ENCODE measurements around the gene CDH13.

DNA sequence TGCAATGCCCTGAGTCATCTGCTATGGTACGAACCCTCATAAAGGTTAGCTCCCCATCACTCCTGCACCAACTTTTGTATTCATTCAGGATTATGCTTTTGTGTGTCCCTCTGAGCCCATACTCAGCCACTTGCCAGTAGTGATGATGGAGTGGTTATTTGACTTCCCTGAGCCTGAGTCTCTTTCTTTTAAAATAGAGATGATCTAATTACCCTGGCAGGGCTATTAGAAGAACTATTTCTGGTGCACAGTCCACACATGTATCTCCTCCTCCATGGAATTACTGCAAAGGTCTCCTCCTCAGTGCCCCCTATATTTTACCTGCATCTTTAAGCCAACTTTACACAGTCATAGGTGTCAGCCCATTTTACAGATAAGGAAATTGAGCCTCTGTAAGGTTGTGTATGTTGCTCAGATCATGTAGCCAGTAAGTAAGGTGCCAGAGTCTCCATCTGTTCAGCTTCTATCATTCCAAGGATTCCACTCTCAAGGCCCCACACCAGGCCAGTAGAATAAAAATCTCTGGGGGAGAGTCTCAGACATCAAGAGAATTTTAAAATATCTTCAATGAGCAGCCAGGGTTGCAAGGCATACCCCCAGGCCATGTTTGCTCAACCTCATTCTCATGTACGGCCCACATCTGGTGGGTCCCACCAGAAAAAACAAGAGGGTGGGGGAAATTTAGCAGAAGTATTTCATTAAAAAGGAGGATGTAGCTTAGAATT is 847.3 kb downstream of the CDH13 start:
- TF ChIP-seq CTCF (IDR thresholded peaks at IDR 0.05): no peak
- no peak for TF ChIP-seq ZFX (IDR thresholded peaks at IDR 0.05; ENCODE audit: borderline replicate concordance)
